Loucy (cell line): ENCODE results near the gene DIO3.
A peak's percentile ranks its signal among the peaks of the same experiment; 100 is the strongest.

Experiments used
- H2AFZ ChIP-seq: fragments of 200-600 bp; sonication (generic); 2 replicates; pipeline ENCODE4 v1.6.0; 2016; ENCODE audit warnings: antibody characterized with exemption, mild to moderate bottlenecking, low read length, moderate library complexity
- H3F3A ChIP-seq: fragments of 200-600 bp; 2 replicates; pipeline ENCODE4 v1.6.0; 2016; ENCODE audit warnings: antibody characterized with exemption, low read depth, mild to moderate bottlenecking
- H3K27me3 ChIP-seq: fragments of 200-600 bp; sonication (generic); 2 replicates; pipeline ENCODE4 v1.6.1; 2014; ENCODE audit warnings: low read length, mild to moderate bottlenecking; ENCODE audit not compliant: insufficient read depth, poor library complexity, severe bottlenecking
- H3K36me3 ChIP-seq: fragments of 200-600 bp; sonication (generic); 2 replicates; pipeline ENCODE4 v1.6.1; 2016; ENCODE audit warnings: low read length; ENCODE audit not compliant: insufficient read depth
- H3K4me1 ChIP-seq: fragments of 200-600 bp; sonication (generic); 2 replicates; pipeline ENCODE4 v1.5.1; 2014; ENCODE audit warnings: low read length, mild to moderate bottlenecking; ENCODE audit not compliant: insufficient read depth, poor library complexity, severe bottlenecking
- H3K4me2 ChIP-seq: fragments of 200-600 bp; sonication (generic); 2 replicates; pipeline ENCODE4 v1.6.0; 2014; ENCODE audit warnings: antibody characterized with exemption, low read length, low read depth, mild to moderate bottlenecking; ENCODE audit not compliant: poor library complexity, severe bottlenecking
- H3K4me3 ChIP-seq: fragments of 200-600 bp; sonication (generic); 2 replicates; pipeline ENCODE4 v1.5.1; 2014; ENCODE audit warnings: low read length, mild to moderate bottlenecking, mixed read lengths; ENCODE audit not compliant: poor library complexity, severe bottlenecking
- H3K79me2 ChIP-seq: fragments of 200-600 bp; sonication (generic); 2 replicates; pipeline ENCODE4 v1.6.1; 2014; ENCODE audit warnings: low read length; ENCODE audit not compliant: insufficient read depth
- H3K9ac ChIP-seq: fragments of 200-600 bp; sonication (generic); 2 replicates; pipeline ENCODE4 v1.6.0; 2014; ENCODE audit warnings: mild to moderate bottlenecking, low read depth, low read length, moderate library complexity; ENCODE audit not compliant: poor library complexity, severe bottlenecking
- H3K9me2 ChIP-seq: fragments of 200-600 bp; sonication (generic); replicated peaks from 2 replicates; pipeline ENCODE4 v1.6.1; 2016; ENCODE audit warnings: low read depth, low read length, mixed read lengths
- H3K9me3 ChIP-seq: fragments of 200-600 bp; sonication (generic); 2 replicates; pipeline ENCODE4 v1.6.1; 2014; ENCODE audit warnings: mild to moderate bottlenecking, antibody characterized with exemption, low read length, low read depth; ENCODE audit not compliant: insufficient read depth
- H4K20me1 ChIP-seq: fragments of 200-600 bp; sonication (generic); 2 replicates; pipeline ENCODE4 v1.6.0; 2014; ENCODE audit warnings: antibody characterized with exemption, low read length, mild to moderate bottlenecking; ENCODE audit not compliant: insufficient read depth, poor library complexity, severe bottlenecking
- CTCF ChIP-seq: fragments of 200-600 bp; sonication (generic); conservative IDR thresholded peaks from 2 replicates; pipeline ENCODE4 v1.5.1; 2014; ENCODE audit warnings: mild to moderate bottlenecking, antibody characterized with exemption, low read length
- EZH2phosphoT487 ChIP-seq: fragments of 200-600 bp; IDR thresholded peaks from 2 replicates; pipeline ENCODE4 v1.6.1; 2018; ENCODE audit warnings: antibody characterized with exemption, mild to moderate bottlenecking, moderate library complexity, borderline replicate concordance

The DIO3 gene

GRCh38 chr14:101591121-101591520 is 29.8 kb downstream of the DIO3 start:
- TF ChIP-seq CTCF (no peak), EZH2phosphoT487 (no peak)
- H3K4me2 ChIP-seq = no peak overlapping the region
- H3K27me3 ChIP-seq = no peaks in the 10 kb centered on the region
- no peak overlapping the region for H3K9ac ChIP-seq
- peaks cover 6% of the 10 kb centered on the region; the same call in 1 of the 2 replicates for H3F3A ChIP-seq
- no peak overlapping the region; the same call in 1 of the 2 replicates for H2AFZ ChIP-seq
- no peaks in the 10 kb centered on the region for H3K9me2 ChIP-seq
- H4K20me1 ChIP-seq = no peaks in the 10 kb centered on the region
- peaks cover 31% of the 10 kb centered on the region for H3K4me1 ChIP-seq
- no peaks in the 10 kb centered on the region for H3K79me2 ChIP-seq
- no peak overlapping the region for H3K4me3 ChIP-seq
- no peaks in the 10 kb centered on the region for H3K36me3 ChIP-seq
- H3K9me3 ChIP-seq = no peaks in the 10 kb centered on the region

DNA sequence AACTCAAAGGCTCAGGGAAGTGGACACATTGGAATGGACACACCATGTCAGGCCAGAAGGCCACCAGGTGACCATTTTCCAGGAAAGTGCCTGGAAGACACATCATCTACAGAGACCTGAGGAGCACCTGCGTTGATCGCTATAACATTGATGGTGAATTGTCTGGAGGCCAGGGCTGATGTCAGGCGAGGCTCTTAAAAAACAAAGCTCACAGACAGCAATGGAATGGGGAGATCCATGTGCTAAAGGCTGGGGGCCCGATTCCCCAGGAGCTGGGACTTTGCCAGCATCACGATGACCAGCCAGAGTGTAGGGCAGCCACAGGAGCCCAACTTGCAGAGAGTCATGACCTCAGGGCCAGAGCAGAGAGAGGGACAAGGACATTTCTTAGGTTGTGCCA is 30.3 kb downstream of the DIO3 start:
- H3K9me2 ChIP-seq = no peaks in the 10 kb centered on the region
- no peak overlapping the region for H3K9ac ChIP-seq
- peaks cover 34% of the 10 kb centered on the region for H3K4me1 ChIP-seq
- no peak overlapping the region for H2AFZ ChIP-seq
- H3K4me3 ChIP-seq = no peak overlapping the region
- H4K20me1 ChIP-seq = no peaks in the 10 kb centered on the region
- no peaks in the 10 kb centered on the region for H3K79me2 ChIP-seq
- H3K9me3 ChIP-seq = no peaks in the 10 kb centered on the region
- H3K4me2 ChIP-seq = no peak overlapping the region
- no peaks in the 10 kb centered on the region for H3K27me3 ChIP-seq
- H3F3A ChIP-seq = peaks cover 6% of the 10 kb centered on the region; the same call in 1 of the 2 replicates
- TF ChIP-seq CTCF (no peak), EZH2phosphoT487 (no peak)
- no peaks in the 10 kb centered on the region for H3K36me3 ChIP-seq

GRCh38 chr14:101593411-101594238 is 32.3 kb downstream of the DIO3 start:
- H2AFZ ChIP-seq = no peak overlapping the region
- no peaks in the 10 kb centered on the region for H3K36me3 ChIP-seq
- TF ChIP-seq CTCF (peak; percentile 47), EZH2phosphoT487 (no peak)
- H3K4me2 ChIP-seq = no peak overlapping the region
- no peaks in the 10 kb centered on the region for H3K9me2 ChIP-seq
- H3F3A ChIP-seq = peaks cover 6% of the 10 kb centered on the region; the same call in 1 of the 2 replicates
- H3K9ac ChIP-seq = no peak overlapping the region
- no peaks in the 10 kb centered on the region for H3K27me3 ChIP-seq
- no peak overlapping the region for H3K4me3 ChIP-seq
- H3K9me3 ChIP-seq = no peaks in the 10 kb centered on the region
- H3K79me2 ChIP-seq = no peaks in the 10 kb centered on the region
- H3K4me1 ChIP-seq = peaks cover 54% of the 10 kb centered on the region
- no peaks in the 10 kb centered on the region for H4K20me1 ChIP-seq
